Stimulated activated CD4-positive, alpha-beta T cell treated with anti-CD3 and anti-CD28 coated beads, TNF-alpha, amount 100 ng/mL, for 24 hours (primary cell): Measurements from ENCODE around the gene CCDC73.
A peak's percentile ranks its signal among the peaks of the same experiment; 100 is the strongest.

Source experiments
- DNase-seq, 3 experiments: peaks; one replicate each; pipeline ENCODE4 v3.0.0-alpha.2; 2020; ENCODE audit warnings: low read depth in 3 of 3

Gene CCDC73

DNA sequence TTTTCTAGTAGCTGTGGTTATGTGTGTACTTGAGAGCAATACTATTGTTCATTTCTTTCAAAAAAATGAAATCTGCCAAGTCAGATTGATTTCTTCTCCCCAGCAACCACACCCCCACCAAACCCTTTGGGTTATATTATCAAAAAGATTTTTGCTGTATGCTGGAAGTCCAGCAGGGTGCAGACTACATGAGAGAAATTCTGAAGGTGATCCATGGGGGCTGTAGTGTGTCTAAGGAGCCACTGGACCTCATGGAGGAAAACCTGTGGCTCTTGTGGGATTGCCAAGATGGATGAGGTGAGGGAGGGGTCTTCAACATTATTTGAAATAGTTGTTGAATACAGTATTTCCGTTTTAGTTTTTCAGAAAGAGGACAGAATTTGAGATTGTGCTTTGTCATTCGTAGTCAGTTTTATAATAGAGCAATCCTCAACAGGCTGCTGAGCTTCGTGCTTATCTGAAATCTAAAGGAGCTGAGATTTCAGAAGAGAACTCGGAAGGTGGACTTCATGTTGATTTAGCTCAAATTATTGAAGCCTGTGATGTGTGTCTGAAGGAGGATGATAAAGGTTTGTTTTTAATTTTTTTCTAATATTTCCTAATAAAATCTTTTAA, 207.8 kb downstream of the CCDC73 start:
- DNase-seq = no peak

DNA sequence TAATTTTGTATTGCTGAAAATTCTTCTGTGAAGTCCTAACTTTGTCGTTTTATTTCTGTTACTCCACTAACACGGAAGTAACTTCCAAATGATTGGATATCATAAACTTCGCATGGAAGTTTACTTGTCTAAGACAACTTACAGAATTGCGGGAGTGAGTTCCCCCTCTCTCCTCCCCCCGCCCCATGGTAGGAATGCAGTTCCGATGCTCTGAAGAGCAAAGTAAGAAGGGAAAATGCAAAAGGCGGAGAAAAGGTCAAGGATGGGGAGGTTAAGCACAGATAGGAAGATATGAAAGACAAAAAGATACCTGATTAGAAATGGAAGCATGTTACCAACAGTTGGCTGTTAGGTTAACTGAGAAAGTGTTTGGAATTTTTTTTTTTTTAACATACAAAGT, 209.5 kb downstream of the CCDC73 start:
- no peak for DNase-seq

- DNase-seq = peak; percentile 93 to 95 (median 94)
These were observed 210.8 kb downstream of the CCDC73 start, which contains the start of gene EIF3M for GRCh38 chr11:32583459-32584271. TSS of gene EIF3M (plus strand) at chr11:32583831. CDS start at chr11:32583888, 57 bp downstream.

GRCh38 chr11:32581556-32581955, 212.9 kb downstream of the CCDC73 start:
- DNase-seq = no peak

- no peak for DNase-seq
These were observed 213.5 kb downstream of the CCDC73 start for GRCh38 chr11:32580967-32581366.

DNA sequence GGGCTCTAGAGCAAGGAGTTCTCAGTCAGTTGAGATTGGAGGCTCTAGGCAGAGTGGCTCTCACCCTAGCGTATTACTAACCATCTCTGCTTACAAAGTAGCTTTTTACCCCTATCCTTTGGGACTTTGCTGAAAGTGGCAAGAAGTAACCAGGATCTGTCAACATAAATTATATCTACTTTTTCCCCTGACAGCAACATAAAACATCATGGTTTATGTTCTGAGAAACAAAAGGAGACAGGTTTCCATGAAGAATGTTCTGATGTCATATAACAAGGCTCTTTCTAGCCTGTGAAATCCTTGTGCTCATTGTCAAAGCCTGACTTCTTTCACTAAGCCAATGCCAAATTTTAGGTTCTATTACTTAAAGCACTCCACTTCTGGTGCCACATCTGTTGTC, 218.0 kb downstream of the CCDC73 start:
- DNase-seq = no peak

DNA sequence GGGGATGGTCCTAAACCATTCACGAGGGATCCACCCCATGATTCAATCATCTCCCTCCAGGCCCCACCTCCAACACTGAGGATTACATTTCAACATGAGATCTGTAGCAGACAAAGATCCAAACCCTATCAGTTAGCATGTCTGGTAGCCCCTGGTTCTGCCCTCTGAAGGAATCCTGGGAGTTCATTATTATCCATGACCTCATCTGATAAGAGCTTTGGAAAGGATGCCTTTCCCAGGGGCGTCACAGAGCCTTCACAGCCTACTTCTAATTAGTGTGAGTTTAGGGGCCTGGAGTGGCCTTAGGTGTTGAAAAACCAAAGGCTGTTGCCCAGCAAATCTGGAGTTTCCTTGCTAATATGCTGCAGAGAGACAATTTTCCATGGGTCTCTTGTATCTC, 219.4 kb downstream of the CCDC73 start:
- DNase-seq = no peak

- no peak for DNase-seq
These were observed 220.0 kb downstream of the CCDC73 start for GRCh38 chr11:32574421-32574820.

GRCh38 chr11:32573228-32573627, 221.2 kb downstream of the CCDC73 start:
- DNase-seq = no peak

DNA sequence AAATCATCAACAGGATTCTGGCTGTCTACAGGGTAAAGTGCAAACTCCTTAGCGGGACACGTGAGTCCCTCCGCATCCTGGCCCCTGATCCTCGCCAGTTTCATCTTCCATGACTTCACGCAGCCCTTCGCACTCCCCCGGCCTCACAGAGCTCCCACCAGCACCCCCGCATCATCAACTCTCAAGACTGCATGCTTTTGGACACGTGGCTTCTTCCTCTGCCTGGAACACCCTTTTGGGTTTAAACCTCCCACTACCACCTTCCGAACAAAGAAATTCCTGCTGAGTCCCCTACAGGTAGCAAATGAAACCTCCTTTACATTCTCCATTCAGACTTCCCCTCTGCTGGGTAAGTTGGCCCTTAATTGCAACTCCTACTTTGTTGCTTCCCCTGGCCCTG, 223.4 kb downstream of the CCDC73 start:
- DNase-seq = no peak

DNA sequence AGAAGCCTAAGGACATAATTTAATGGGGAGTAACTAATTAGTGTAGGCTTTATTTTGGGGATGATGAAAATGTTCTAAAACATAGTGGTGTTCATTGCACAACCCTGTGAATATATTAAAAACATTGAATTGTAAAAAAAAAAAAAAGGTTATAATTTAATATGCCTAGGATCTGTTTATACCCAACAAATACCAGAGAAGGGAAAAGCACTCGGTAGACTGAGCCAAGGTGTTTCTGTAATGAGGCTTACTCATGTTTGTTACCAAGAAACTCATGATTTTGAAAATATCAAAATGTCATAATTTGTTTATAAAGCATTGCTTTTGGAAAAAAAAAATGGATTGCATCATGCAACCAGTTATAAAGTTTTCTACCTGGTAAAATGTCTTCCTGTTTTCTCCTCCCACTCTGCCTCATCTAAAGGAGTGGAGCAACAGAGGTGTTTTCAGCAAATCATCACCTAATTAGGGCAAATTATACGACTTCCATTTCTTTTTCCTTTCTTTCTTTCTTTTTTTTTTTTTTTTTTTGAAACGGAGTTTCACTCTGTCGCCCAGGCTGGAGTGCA, 225.1 kb downstream of the CCDC73 start:
- DNase-seq = no peak

DNA sequence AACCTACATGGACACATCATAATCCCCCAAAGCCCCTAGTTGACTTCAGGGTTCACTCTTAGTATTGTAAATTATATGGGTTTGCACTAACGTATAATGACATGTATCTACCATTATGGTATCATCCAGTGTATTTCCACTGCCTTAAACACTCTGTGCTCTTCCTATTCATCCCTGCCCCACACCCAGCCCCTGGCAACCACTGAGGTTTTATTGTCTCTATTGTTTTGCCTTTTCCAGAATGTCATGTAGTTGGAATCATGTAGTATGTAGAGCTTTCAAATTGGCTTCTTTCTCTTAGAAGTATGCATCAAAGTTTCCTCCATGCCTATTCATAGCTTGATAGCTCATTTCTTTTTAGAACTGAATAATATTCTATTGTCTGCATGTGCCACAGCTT, 227.3 kb downstream of the CCDC73 start:
- DNase-seq = no peak

DNA sequence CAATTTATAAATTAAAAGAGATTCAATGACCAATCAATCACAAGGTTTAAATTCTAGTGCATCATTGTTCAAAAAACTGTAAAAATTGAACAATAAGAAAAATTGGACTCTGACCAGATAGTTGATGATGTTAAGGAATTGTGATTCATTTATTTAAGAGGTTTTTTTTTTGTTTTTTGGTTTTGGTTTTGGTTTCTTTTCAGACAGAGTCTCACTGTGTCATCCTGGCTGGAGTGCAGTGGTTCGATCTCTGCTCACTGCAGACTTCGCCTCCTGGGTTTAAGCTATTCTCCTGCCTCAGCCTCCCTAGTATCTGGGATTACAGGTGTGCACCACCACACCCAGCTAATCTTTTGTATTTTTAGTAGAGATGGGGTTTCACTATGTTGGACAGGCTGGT, 227.9 kb downstream of the CCDC73 start:
- no peak for DNase-seq

- no peak for DNase-seq
These were observed 230.9 kb downstream of the CCDC73 start for GRCh38 chr11:32563600-32563959.

DNA sequence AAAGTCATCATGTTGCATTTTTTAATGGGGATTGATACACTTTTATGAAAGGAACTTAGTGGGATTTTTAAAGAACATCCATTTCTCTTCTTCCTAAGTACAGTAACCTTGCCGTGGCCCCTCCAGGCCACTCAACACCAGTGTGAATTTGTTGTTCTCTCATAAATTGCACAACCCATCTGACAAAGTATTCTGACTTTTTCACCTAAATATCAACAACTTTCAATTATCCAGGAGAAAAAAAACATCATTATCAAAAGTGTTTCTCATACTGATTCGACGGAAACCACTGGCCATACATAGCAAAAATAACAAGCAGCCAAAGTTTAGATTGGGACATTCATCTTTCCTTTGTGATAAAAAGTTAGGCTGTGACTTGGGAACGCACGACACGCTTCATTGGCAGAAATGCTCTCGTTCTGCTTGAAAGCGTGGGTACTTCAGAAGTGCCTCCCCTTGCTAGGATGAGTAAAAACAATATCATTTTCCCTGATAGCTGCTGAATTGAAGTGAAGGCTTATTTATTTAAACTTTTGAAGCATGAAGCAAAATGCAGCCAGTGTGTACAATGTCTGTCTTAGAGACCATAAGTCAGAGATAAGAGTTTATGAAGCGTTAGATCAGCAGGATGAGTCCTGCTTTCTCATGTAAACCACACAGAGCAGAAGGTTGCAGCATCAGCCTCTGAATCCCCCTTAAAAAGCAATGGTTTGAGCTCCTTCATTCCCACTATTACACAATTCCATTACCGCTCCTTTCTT, 231.4 kb downstream of the CCDC73 start:
- DNase-seq = no peak

- DNase-seq = no peak
These were observed 232.6 kb downstream of the CCDC73 start for GRCh38 chr11:32561835-32562234.

DNA sequence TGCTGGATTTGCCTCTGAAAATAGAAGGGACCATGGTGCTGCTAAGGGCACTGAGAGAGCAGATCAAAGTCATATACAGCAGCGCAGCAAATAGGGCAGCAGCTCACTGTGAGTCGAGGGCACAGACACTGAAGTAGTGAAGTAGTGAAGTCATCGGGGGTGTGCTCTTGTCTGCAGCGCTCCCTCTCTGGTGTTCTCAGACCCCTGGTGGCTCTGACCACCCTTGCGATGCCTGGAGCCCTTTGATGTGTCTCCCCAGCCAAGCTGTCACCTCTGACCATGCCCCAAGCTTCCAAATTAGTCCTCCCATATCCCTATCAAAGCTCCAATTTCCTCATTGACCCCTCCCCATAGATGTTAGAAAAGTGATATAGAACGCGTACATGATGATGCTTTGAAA, 238.6 kb downstream of the CCDC73 start:
- DNase-seq = no peak

GRCh38 chr11:32555091-32555490, 239.4 kb downstream of the CCDC73 start:
- no peak for DNase-seq
